Measurements from ENCODE around the gene CKMT1B.
"Not testable (repeated sequence)": the region's sequence is repeated elsewhere in the genome, so short reads cannot be mapped to it uniquely, and the experiment has no call there.

DNA sequence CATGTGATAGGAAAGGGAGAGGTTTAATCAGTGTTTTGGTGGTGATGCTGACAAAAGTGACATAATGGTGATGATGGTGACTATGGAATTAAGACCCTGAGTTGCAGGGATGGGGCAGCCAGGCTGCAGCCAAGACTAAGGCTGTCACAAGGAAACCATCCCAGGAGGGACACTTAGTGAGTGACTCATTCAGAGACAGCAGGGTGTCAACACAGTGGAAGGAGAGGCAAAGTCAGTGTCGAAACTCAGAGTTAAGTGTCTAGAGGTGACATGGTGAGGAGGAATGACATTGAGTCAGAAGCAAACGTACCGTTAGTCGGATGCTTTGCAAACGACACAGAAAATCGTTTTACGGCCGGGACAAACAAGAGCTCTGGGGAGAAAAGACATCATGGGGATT, 30.0 kb upstream of the CKMT1B start:
- TF ChIP-seq ZC3H10 (CRISPR knock-in tag; IDR thresholded peaks at IDR 0.05); ZFP30 (CRISPR knock-in tag; IDR thresholded peaks at IDR 0.05); OSR1 (CRISPR knock-in tag; IDR thresholded peaks at IDR 0.05); ZNF8 (CRISPR knock-in tag; IDR thresholded peaks at IDR 0.05); TOX (CRISPR knock-in tag; IDR thresholded peaks at IDR 0.05; ENCODE audit: borderline replicate concordance); BACH2 (CRISPR knock-in tag; IDR thresholded peaks at IDR 0.05; ENCODE audit: borderline replicate concordance); CSDC2 (CRISPR knock-in tag; IDR thresholded peaks at IDR 0.05); GLIS3 (CRISPR knock-in tag; IDR thresholded peaks at IDR 0.05); RARB (CRISPR knock-in tag; IDR thresholded peaks at IDR 0.05); ZNF70 (CRISPR knock-in tag; IDR thresholded peaks at IDR 0.05): not testable (repeated sequence)
- TF ChIP-seq, protein P1, sequence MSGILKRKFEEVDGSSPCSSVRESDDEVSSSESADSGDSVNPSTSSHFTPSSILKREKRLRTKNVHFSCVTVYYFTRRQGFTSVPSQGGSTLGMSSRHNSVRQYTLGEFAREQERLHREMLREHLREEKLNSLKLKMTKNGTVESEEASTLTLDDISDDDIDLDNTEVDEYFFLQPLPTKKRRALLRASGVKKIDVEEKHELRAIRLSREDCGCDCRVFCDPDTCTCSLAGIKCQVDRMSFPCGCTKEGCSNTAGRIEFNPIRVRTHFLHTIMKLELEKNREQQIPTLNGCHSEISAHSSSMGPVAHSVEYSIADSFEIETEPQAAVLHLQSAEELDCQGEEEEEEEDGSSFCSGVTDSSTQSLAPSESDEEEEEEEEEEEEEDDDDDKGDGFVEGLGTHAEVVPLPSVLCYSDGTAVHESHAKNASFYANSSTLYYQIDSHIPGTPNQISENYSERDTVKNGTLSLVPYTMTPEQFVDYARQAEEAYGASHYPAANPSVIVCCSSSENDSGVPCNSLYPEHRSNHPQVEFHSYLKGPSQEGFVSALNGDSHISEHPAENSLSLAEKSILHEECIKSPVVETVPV (CRISPR knock-in tag; IDR thresholded peaks at IDR 0.05), result not testable (repeated sequence)
- TF ChIP-seq, protein P2, sequence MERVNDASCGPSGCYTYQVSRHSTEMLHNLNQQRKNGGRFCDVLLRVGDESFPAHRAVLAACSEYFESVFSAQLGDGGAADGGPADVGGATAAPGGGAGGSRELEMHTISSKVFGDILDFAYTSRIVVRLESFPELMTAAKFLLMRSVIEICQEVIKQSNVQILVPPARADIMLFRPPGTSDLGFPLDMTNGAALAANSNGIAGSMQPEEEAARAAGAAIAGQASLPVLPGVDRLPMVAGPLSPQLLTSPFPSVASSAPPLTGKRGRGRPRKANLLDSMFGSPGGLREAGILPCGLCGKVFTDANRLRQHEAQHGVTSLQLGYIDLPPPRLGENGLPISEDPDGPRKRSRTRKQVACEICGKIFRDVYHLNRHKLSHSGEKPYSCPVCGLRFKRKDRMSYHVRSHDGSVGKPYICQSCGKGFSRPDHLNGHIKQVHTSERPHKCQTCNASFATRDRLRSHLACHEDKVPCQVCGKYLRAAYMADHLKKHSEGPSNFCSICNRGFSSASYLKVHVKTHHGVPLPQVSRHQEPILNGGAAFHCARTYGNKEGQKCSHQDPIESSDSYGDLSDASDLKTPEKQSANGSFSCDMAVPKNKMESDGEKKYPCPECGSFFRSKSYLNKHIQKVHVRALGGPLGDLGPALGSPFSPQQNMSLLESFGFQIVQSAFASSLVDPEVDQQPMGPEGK (CRISPR knock-in tag; IDR thresholded peaks at IDR 0.05; ENCODE audit: borderline replicate concordance), result not testable (repeated sequence)
- TF ChIP-seq, protein P3, sequence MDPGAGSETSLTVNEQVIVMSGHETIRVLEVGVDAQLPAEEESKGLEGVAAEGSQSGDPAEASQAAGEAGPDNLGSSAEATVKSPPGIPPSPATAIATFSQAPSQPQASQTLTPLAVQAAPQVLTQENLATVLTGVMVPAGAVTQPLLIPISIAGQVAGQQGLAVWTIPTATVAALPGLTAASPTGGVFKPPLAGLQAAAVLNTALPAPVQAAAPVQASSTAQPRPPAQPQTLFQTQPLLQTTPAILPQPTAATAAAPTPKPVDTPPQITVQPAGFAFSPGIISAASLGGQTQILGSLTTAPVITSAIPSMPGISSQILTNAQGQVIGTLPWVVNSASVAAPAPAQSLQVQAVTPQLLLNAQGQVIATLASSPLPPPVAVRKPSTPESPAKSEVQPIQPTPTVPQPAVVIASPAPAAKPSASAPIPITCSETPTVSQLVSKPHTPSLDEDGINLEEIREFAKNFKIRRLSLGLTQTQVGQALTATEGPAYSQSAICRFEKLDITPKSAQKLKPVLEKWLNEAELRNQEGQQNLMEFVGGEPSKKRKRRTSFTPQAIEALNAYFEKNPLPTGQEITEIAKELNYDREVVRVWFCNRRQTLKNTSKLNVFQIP (CRISPR knock-in tag; IDR thresholded peaks at IDR 0.05; ENCODE audit: borderline replicate concordance, low read depth), result not testable (repeated sequence)

All from SK-N-SH treated with all-trans-retinoic acid at 6 μM for 48 hours (cell line).